NCI-H2081 (cell line): ENCODE data around the gene BRSK2.
"Not testable (repeated sequence)": the region's sequence is repeated elsewhere in the genome, so short reads cannot be mapped to it uniquely, and the experiment has no call there.

Experiments
- DNase-seq, 2 experiments: peaks; one replicate each; lab custom pipeline; 2025; lab: John Stamatoyannopoulos, UW

Gene BRSK2

GRCh38 chr11:1354125-1354938 lies 35.4 kb upstream of the BRSK2 start:
- DNase-seq = no peak

- DNase-seq = no peak
Measured at GRCh38 chr11:1356007-1356435, 33.7 kb upstream of the BRSK2 start.

GRCh38 chr11:1356478-1356960 lies 33.2 kb upstream of the BRSK2 start:
- DNase-seq = no peak

- no peak for DNase-seq
Measured at GRCh38 chr11:1358286-1358685, 31.4 kb upstream of the BRSK2 start.

GRCh38 chr11:1358931-1359330 lies 30.8 kb upstream of the BRSK2 start:
- DNase-seq = not testable (repeated sequence)

GRCh38 chr11:1359556-1359955 lies 30.2 kb upstream of the BRSK2 start:
- DNase-seq = no peak

GRCh38 chr11:1360181-1360834 lies 29.4 kb upstream of the BRSK2 start:
- DNase-seq = no peak

- no peak for DNase-seq
Measured at GRCh38 chr11:1360835-1361357, 28.8 kb upstream of the BRSK2 start.

GRCh38 chr11:1361882-1362281 lies 27.9 kb upstream of the BRSK2 start:
- no peak for DNase-seq

- no peak for DNase-seq
Measured at GRCh38 chr11:1367721-1368120, 22.0 kb upstream of the BRSK2 start.

- no peak for DNase-seq
Measured at GRCh38 chr11:1368216-1368615, 21.5 kb upstream of the BRSK2 start.

- DNase-seq = no peak
Measured at GRCh38 chr11:1368966-1369365, 20.8 kb upstream of the BRSK2 start.

- no peak for DNase-seq
Measured at GRCh38 chr11:1369371-1370005, 20.2 kb upstream of the BRSK2 start.

GRCh38 chr11:1370186-1371025 lies 19.3 kb upstream of the BRSK2 start:
- no peak for DNase-seq

- DNase-seq = no peak
Measured at GRCh38 chr11:1371026-1371325, 18.8 kb upstream of the BRSK2 start.

GRCh38 chr11:1371377-1371776 lies 18.4 kb upstream of the BRSK2 start:
- no peak for DNase-seq

- DNase-seq = no peak
Measured at GRCh38 chr11:1371836-1372465, 17.8 kb upstream of the BRSK2 start.

GRCh38 chr11:1372660-1373059 lies 17.1 kb upstream of the BRSK2 start:
- DNase-seq = no peak

- DNase-seq = no peak
Measured at GRCh38 chr11:1373536-1374214, 16.1 kb upstream of the BRSK2 start.

- no peak for DNase-seq
Measured at GRCh38 chr11:1375161-1375954, 14.4 kb upstream of the BRSK2 start.
